ENCODE data around the gene OGFR.

The OGFR gene

GRCh38 chr20:62785393-62785792 lies 19.2 kb upstream of the OGFR start:
- no peak for FAIRE-seq

- no peak for FAIRE-seq
Observed at GRCh38 chr20:62786157-62786556, 18.5 kb upstream of the OGFR start.

GRCh38 chr20:62787321-62787720 lies 17.3 kb upstream of the OGFR start:
- no peak for FAIRE-seq

- FAIRE-seq = no peak
Observed at GRCh38 chr20:62787866-62788265, 16.8 kb upstream of the OGFR start.

- FAIRE-seq = no peak
Observed at GRCh38 chr20:62788607-62789006, 16.0 kb upstream of the OGFR start.

GRCh38 chr20:62790075-62790474 lies 14.6 kb upstream of the OGFR start:
- FAIRE-seq = no peak

GRCh38 chr20:62791301-62792181 lies 13.1 kb upstream of the OGFR start:
- FAIRE-seq = no peak

- FAIRE-seq = no peak
Observed at GRCh38 chr20:62792182-62792939, 12.3 kb upstream of the OGFR start.

- no peak for FAIRE-seq
Observed at GRCh38 chr20:62792940-62793756, 11.5 kb upstream of the OGFR start.

GRCh38 chr20:62793757-62794006 lies 11.0 kb upstream of the OGFR start:
- no peak for FAIRE-seq

- FAIRE-seq = no peak
Observed at GRCh38 chr20:62794007-62794724, 10.5 kb upstream of the OGFR start.

GRCh38 chr20:62795023-62795761 lies 9.4 kb upstream of the OGFR start:
- no peak for FAIRE-seq

- FAIRE-seq = no peak
Observed at GRCh38 chr20:62796699-62797491, 7.7 kb upstream of the OGFR start.

GRCh38 chr20:62797671-62798532 lies 6.7 kb upstream of the OGFR start:
- FAIRE-seq = no peak

GRCh38 chr20:62799036-62799435 lies 5.6 kb upstream of the OGFR start:
- no peak for FAIRE-seq

- FAIRE-seq = no peak
Observed at GRCh38 chr20:62799459-62799858, 5.2 kb upstream of the OGFR start.

GRCh38 chr20:62799873-62800272 lies 4.8 kb upstream of the OGFR start:
- no peak for FAIRE-seq

GRCh38 chr20:62800314-62801259 lies 4.0 kb upstream of the OGFR start:
- FAIRE-seq = no peak

Data from islet of Langerhans (tissue), 1 donor.